T-helper 2 cell treated with Interferon-gamma antibody and Interleukin-4, amounts not matched to agents 100 ng/mL and 5 ng/mL, for 36 hours (primary cell): ENCODE results near the gene CDH15. TPM values are rescaled to one million over a fixed set of nuclear protein-coding genes. Genes with fewer than 3 reads are reported as not detected.

Source experiments
- intact Hi-C: fragments of 100-400 bp; cut with micrococcal nuclease; formaldehyde crosslinking; loops from one replicate; pipeline ENCODE4 v1.15.1; 2023
- total RNA-seq: library from RNA; stranded (reverse); gene quantifications from 2 replicates; pipeline ENCODE4 v1.2.3, GENCODE V29; 2022

Gene CDH15
- total RNA-seq, 1 donor from 2014 or later, result not detected

DNA sequence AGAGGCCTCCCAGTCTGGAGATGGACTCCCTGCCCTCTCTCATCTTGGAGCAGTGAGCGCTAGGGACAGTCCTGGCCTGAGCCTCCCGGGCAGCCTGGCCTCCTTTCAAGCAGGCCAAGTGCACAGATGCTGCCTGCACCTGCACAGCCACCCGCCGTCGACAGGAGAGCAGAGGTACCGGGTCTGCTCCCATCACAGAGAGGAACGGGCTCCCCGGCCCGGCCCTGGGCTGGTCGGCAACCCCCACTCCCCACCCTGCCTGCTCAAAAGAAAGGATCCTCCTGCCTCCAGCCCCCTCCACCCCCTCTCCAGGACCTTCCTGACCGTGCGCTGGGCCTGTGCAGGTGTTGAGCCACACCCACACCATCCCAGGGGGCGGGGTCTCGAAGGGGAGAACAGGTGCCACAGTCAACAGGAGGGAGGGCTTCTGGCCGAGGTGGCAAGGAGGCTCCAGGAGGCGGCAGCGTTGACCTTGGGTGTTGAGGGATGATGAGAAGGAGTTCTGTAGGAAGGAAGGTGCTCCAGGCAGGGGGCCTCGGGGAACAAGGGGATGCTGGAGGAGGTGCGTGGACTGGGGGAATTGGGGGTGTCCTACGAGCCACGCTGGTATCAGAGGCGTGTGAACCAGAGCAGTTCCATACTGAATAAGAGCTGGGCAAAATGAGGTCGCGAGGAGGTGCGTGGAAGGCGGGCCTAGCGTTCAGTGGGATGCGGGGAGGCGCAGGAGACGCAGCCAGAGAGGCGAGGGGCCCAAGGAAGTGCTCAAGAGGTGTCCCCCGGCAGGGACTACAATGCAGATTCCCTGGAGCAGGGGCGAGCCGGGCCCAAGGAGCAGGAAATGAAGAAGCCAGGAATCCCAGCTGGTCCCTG lies 967 bp upstream of the CDH15 start:
- intact Hi-C loops, result loop anchor here (1.0 to 2.0 kb wide), 7 partner anchors 22 to 360 kb away; partner anchors contain the start of genes APRT, GALNS and TRAPPC2L

DNA sequence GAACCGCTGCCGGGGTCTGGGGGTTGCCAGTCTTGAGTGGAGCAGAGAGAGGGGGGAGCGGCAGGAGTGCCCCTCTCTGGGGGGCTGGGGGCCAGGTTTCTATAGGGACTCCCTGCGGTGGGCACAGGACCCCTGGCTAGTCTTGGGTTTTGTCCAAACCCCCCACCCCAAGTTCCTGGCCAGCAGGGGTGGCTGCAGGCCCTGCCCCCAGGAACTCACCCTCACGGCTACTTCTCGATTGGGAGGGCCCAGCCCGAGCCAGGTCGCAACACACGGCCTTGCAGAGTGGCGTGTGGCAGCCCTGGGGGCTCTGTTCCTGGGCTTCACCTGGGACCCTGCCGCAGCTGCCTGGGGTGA lies 601 bp downstream of the CDH15 start:
- intact Hi-C loops, result no loop called here

DNA sequence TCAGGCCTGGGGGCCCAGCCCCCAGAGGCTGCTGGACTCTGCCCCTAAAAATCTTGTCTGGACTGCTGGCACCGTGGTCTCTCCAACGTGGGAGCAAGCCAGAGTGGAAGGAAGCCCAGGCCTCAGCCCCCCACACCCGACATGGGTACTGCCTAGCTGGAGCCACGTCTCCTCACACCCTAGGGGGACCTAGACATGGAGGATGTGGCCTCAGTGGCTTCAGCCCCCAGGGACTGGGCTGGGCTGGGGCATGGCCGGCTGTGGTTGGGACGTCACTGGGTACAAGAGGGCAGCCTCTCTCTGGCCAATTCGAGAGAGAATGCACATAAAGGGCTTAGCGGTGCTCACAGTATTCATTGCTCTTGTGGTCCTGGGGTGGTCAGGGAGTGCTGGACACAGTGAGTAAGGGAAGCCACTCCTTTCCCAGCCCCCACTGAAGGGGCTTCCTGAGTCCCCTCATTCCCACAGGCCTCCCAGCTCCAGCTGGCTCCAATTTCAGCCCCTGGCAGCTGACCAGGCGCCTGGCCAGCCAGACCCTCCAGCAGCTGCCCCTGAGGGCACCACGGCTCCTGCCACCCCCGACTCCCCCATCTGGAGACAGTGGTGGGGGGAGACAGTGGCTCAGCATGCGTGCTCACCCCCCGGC lies 1.1 kb downstream of the CDH15 start:
- intact Hi-C loops, result no loop called here

DNA sequence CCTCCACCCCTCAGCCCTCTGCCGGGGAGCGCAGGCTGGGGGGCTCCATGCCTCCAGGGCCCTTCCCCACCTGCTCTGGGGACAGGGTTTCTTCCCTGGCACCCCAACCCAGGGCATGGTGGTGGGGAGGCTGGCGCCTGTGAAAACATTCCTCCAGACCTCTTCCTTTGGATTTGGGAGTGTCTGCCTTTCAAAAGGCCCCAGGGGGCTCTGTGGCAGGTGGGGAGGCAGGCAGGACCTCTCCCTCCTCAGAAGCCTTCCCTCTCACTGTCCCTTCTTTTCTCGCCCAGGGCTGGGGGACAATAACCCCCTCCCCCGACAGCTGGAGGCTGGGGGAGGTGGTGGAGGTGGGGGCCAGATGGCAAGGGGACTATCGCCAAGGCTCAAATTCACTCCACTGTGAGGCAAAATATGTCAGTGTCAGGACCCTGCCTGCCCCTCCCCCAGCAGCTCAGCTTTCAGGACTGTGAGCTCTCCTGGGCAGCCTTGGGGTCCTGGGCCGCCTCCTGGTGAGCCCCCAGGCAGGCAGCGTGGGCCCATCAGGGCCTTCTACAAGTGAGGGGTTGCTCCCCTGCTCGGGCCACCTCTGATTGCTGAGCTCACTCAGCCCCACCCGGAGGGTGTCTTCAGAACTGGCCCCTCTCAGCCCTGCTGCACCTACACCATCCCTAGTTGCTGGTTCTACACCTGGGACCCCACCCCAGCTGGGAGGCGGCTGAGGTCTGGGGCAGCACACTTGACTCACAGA lies 1.8 kb downstream of the CDH15 start:
- intact Hi-C loops, result no loop called here

DNA sequence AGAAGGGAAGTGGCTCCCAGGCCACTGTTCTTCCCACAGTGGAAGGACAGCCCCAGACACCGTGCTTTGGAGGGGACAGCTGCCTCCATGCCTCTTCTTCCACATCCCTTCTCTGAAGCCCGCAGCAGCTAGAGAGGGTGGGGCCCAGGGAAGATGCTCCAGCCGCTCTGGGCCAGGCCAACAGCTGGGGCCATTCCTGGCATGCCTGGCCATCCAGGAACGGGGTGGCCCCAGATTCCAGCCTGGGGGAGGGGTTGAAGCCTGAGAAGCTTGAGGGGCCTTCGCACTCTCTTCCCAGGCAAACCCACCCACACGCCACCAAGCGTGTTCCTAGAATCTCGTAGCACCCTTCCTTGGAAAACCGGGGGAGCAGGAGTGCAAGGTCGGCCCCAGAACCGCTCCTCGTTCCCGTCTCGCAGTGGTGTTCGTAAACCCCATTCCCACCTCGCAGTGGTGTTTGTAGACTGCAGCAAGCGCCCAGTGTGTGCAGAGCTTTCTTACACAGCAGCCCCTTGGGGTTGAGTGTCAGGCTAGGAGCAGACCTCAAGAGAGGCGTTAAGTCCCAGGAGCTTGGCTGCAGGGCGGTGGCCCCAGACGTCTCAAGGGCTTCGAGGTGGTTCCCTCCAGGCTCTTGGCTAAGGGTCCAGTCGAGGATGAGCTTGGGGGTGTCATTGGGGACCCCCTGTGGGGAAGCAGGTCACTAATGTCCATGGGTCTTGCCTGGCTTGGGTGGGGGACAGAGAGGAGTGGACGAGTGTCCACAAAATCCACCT lies 2.7 kb downstream of the CDH15 start:
- intact Hi-C loops, result no loop called here

DNA sequence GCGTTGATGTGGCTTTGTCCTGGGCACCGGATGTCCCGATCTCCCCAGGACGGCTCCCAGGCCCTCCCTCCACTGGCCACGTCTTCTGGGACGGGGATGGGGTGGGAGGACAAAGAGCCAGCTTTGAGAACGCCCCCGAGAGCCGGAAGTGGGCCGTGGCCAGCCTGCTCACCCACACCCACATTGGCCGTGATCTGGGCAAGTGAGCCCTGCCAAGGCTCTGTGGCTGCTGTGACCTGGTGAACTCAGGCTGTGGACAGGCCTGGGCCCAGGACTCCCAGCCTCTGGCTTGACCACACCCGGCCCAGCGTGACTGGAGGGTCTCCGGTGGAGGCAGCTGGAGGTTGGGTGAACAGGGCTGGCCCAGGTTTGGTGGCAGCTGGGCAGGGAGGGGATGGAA lies 3.3 kb downstream of the CDH15 start:
- intact Hi-C loops, result no loop called here

DNA sequence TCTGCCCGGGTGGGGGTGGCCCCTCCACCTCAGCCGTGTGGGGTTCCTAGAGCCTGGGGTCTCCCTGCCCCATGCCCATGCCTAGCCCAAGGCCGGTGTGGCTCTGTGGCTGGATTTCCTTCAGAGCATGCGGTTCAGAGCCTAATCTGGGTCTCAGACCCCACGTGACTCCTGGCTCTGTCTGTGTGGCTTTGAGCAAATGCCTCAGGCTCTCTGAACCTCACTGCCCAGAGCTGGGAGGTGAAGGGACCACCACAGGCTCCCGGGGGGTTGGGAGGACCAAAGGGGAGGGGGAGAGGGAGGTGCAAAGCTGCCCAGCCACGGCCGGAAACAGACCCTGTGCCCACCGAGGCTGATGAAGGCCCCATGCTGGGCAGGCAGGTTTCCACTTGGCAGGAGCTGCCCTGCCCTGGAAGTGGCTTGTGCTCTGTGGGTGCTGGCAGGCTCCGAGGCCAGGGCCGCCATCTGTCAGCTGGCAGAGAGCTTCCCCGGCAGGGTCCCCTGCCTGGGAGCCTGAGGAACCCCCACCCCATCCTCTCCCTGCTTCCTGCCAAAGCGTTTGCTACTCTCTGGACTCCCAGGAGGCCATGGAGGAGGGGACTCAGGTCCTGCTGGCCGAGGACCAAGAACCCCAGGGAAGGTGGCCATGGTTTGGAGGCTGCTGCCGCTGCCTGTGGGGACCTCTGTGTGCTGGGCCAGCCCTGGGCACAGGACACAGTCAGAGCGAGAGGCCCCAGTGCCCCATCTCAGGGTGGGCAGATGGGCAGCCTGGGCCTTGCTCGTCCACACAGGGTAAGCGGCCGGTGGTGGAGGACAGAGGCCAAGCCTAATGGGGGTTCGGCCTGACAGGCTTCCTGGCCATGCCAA lies 4.0 kb downstream of the CDH15 start:
- intact Hi-C loops, result no loop called here

DNA sequence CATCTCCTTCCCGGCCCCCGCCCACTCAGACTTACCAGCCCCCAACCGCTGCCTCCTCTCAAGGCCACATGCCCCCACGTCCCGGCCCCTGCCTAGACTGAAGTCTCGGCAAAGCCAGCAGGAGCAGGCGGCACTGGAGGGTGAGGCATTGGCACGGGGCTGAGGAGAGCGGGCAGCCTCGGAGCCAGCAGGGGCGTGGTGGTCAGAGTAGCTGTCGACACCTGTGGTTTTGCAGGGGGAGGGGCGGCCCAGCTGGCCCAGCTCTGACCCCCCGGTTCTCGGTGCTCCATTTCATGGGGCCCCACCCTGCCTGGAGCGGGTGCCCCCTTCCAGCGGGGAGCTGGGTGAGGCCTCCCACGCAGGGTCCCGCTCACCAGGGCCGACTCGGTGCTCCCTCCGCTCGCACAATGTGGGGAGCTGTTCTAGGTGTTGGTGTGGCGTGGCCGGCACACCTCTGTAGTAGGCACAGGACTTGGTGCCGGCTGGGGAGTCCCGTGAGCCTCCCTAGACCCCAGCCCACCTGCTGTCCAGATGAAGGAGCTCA lies 4.7 kb downstream of the CDH15 start:
- intact Hi-C loops, result no loop called here

DNA sequence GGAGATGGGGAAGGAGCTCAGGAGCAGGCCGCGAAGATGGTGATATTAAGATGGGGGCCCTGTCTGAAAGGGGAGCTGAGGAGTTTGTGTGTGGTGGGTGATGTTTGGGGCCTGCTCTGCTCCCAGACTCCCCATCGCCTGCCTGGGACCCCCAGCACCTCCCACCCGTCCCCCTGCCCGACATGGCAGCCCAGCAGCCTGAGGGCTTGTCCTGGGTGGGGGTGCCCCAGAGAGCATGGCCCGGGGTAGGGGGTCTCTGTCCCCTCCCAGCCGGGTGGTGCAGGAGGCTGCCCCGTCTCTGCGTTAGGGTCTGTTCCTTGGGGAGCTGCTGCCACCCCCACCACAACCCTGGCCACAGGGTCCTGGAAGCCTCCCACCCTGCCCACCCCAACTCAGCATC lies 5.2 kb downstream of the CDH15 start:
- intact Hi-C loops, result no loop called here

DNA sequence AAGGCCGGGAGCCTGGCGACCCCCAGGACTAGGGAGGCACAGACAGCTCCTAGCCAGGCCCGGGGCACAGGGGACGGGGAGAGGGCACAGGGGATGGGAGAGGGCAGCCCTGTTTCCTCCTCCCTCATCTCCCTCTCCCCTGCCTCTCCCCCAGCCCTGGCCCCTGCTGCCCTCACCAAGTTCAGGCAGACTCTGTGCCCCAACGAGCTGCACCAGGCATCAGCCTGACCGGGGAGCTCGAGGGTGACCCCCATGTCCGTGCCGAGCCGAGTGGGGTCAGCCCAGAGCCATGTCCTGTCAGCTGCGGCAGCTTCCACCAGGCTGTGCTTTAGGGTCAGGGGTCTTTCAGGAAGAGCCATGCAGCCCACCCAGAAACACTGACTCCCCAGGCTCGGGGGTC lies 6.0 kb downstream of the CDH15 start:
- intact Hi-C loops, result no loop called here

DNA sequence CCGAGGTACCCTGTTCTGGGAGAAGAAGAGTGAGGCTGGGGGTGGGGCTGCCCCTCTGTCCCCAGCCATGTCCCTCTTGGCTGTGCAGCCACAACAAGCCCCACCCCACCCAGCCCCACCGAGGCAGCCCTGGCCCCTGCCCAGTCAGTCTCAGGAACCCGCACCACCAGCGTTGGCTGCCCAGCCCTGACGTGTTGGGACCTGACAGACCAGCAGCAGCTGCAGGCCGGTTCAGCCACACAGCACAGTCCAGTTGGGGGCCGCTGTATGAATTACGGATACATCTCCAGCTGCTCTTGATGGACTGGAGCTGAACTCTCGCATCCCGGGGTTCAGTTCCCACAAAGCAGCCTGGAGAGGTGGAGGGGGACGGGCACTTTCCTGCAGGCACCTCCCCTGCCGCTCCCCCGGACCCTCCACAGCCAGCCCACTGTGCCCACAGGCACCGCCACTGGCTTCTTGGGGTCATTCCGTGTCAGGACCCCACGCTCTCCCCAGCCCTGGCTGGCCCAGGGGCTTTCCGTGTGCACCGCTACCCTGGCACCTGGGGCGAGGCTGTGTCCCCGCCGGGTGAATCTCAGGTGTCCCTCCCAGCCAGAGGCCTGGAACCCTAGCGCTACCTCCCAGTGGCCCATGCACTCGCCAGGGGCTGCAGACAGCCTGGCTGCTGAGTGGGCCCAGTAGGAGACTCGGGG lies 7.1 kb downstream of the CDH15 start:
- intact Hi-C loops, result no loop called here

DNA sequence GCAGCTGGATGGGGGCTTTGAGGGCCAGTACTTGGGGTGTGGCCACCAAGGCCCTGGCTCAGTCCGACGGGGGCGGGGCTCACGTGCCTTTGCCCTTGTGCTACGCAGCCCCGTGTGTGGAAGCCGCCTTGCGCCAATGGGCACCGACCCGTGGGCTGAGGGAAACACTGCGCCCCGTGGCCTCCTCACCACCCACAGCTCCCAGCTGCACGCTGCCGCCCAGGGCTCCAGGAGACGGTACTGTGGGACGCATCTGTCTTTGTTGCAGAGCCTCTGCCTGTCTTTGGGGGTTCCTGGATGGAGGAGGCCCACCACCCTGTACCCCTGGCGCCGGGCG lies 7.6 kb downstream of the CDH15 start:
- intact Hi-C loops, result no loop called here

DNA sequence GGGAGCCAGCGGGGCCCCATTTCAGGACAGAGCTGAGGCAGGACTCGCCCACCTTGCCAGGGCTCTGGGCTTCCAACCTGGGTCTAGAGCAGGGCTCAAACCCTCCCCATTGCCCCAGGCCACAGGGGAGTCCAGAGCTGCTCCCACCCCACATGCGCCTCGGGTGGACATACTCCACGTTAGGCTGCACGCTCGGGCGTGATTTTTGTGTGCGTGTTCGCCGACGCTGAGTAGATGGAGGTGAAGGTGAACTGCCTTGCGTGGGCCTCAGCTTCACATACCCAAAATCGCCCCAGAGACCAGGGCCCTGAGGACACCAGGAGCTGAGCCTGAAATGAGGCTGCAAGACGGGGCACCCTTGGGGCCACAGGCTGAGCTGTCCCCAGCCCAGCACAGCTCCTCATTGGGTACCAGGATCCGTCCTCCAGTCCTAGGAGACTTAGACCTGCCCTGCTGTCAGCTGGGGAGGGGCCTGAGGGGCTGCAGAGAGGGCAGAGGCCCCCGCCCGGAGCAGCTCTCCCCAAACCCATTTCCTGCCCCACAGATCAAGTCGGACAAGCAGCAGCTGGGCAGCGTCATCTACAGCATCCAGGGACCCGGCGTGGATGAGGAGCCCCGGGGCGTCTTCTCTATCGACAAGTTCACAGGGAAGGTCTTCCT lies 8.2 kb downstream of the CDH15 start:
- intact Hi-C loops, result no loop called here

DNA sequence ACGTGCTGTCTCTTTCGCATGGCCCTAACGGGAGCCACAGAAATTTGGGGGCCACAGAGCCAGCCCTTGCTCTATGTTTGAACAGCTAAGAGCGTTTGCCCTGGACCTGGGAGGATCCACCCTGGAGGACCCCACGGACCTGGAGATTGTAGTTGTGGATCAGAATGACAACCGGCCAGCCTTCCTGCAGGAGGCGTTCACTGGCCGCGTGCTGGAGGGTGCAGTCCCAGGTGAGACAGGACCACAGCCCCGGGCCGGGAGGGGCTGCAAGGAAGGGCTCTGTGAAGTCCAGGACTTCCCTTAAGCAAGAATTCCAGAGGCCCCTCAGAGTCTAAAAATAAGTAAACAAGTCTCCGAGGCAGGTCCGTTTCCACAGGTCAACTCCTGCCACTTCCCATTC lies 11.9 kb downstream of the CDH15 start:
- intact Hi-C loops, result no loop called here

DNA sequence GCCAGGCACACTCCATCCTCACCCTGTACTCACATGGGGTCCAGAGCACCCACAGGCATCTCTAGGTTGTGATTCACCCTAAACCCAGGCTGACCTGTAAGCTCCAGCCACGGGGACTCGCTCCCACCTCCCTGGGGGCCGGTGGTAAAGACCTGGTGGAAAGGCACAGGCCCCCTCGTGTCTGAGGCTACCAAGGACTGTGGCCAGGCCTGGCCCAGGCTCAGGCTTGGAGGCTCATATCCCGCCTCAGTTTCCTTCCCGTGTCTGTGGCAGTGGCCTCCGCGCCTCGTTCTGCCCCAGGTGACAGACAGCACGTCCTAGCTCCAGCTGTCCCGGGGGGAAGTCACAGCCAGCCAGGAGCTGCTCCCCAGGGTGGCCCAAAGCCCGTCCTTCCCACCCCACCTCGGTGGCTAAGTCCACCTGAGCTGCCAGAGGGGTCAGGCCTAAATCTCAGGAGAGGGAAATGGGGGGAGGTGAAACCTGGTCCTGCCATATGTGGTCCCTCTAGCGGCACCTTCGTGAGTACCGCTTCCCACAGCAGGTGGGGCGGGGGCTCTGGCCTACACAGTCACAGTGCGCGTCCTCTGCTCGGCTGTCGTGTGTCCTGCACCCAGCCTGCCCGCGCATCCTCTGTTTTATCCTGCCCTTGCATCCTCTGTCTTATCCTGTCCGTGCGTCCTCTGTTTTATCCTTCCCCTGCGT lies 12.6 kb downstream of the CDH15 start:
- intact Hi-C loops, result no loop called here

DNA sequence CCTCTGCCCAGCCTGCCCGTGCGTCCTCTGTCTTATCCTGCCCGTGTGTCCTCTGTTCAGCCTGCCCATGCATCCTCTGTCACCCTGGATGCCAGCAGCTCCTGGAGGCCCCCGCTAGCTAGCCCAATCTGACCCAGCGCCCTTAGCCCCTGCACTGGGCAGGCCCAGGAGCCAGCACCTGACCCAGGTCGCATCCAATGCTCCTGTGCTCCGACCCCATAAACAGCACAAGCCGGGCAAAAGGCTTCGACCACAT lies 13.1 kb downstream of the CDH15 start:
- intact Hi-C loops, result no loop called here

DNA sequence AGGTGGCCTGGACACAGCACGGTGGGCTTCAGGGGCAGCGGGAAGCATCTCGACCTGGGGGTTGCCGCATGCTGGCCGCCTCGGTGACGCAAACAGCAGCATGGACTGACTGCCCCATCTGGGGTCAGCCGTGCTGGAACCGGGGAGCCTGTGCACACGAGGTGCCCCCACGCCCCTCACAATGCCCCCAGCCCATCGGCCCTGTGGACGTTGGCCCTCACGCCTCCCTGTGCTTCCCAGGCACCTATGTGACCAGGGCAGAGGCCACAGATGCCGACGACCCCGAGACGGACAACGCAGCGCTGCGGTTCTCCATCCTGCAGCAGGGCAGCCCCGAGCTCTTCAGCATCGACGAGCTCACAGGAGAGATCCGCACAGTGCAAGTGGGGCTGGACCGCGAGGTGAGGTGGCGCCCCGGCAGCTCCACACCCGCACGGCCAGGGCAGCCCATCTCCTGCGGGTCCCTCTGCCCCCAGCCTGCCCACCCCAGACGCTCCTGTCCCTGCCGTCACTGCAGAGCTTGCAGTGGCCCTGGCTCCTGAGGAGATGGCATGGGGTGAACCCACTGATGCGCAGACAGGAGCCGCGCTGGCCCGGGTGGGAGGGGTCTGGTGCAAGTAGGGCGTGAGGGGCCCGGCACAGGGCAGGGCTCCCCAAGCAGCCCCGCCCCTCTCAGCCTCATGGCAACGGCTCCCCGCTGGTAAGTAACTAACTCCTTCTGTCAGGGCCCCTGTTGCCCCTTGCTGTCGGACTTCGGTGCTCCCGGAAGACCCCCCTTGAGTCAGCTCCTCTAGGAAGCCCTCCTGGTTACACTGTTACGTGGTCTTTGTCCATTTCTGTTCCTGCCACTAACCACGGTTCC lies 13.6 kb downstream of the CDH15 start:
- intact Hi-C loops, result no loop called here
